K562 (cell line): ENCODE results near the gene EPDR1. TPM values are rescaled to one million over a fixed set of nuclear protein-coding genes. Genes with fewer than 3 reads are reported as not detected.

Source experiments
- ATAC-seq: fragments of 200-7000 bp; cut with Tn5 transposase; 3 replicates; pipeline ENCODE4 v1.9.1; 2020; ENCODE audit warnings: moderate library complexity
- BruUV-seq: library from RNA; stranded (reverse); fragments of 400-500 nt; replicated peaks from 2 replicates; lab custom pipeline; 2021; lab: Mats Ljungman, UMichigan
- CTCF ChIA-PET: fragments of 300-600 bp; formaldehyde crosslinking; extraction: SDS; loops from one replicate; lab custom pipeline; 2021; ENCODE audit warnings: low intra/inter-chr PET ratio; lab: Yijun Ruan, JAX
- POLR2A ChIA-PET: fragments of 300-600, 350-650 bp; sonication (Branson Sonifier 250); formaldehyde crosslinking; extraction: SDS; loops from one replicate; lab custom pipeline; 2021; ENCODE audit warnings: antibody characterized with exemption, inconsistent platforms; lab: Yijun Ruan, JAX
- DNase-seq, 4 experiments: peaks; one replicate each; pipeline versions ENCODE4 v3.0.0 to v3.0.0-alpha.2; 2011 to 2018; ENCODE audit warnings: low spot score in 3 of 4, mixed read lengths in 3 of 4; ENCODE audit errors: extremely low read depth in 1 of 4
- FAIRE-seq: peaks from 2 replicates; lab custom pipeline; 2011; peaks lifted over from hg19 to GRCh38; lab: Jason Lieb, UNC
- H2AFZ ChIP-seq: 2 replicates; pipeline ENCODE4 v1.6.0; 2011; ENCODE audit warnings: low read depth, low read length, control low read depth, inconsistent platforms
- H3K27ac ChIP-seq: fragments of 200-600 bp; 3 replicates; pipeline ENCODE4 v1.8.0; 2011; ENCODE audit warnings: low read depth, mild to moderate bottlenecking, control low read depth, inconsistent platforms, low read length, moderate library complexity, mixed read lengths; ENCODE audit errors: extremely low read depth
- H3K27me3 ChIP-seq, 2 experiments: fragments of 300-600 bp in 1 of 2; 2 replicates in 1 of 2; 3 replicates in 1 of 2; pipeline versions ENCODE4 v1.6.0 to v1.8.0; 2011; ENCODE audit warnings: inconsistent platforms in 2 of 2, low read length in 2 of 2, mild to moderate bottlenecking in 1 of 2, mixed read lengths in 1 of 2, moderate library complexity in 1 of 2; ENCODE audit not compliant: control insufficient read depth in 2 of 2, insufficient read depth in 2 of 2
- H3K36me3 ChIP-seq: fragments of 300-600 bp; 3 replicates; pipeline ENCODE4 v1.8.0; 2011; ENCODE audit warnings: mild to moderate bottlenecking, low read length, inconsistent platforms; ENCODE audit not compliant: control insufficient read depth, insufficient read depth
- H3K4me1 ChIP-seq, 2 experiments: fragments of 200-600 bp in 1 of 2; replicated peaks in 1 of 2; 2 replicates in 1 of 2; 3 replicates in 1 of 2; pipeline versions ENCODE4 v1.5.1 to v1.8.0; 2011; ENCODE audit warnings: inconsistent platforms in 2 of 2, low read length in 2 of 2, mild to moderate bottlenecking in 1 of 2, mixed read lengths in 1 of 2, moderate library complexity in 1 of 2; ENCODE audit not compliant: control insufficient read depth in 2 of 2, insufficient read depth in 2 of 2
- H3K4me2 ChIP-seq: 2 replicates; pipeline ENCODE4 v1.6.1; 2011; ENCODE audit warnings: low read length, control low read depth, inconsistent platforms, mixed read lengths; ENCODE audit not compliant: insufficient read depth
- H3K4me3 ChIP-seq: fragments of 200-600 bp; sonication (generic), shearing (Covaris generic); 2 replicates; pipeline ENCODE4 v1.5.1; 2016; ENCODE audit warnings: control low read depth, inconsistent platforms
- H3K79me2 ChIP-seq: fragments of 200-600 bp; 3 replicates; pipeline ENCODE4 v1.8.0; 2011; ENCODE audit warnings: low read length, inconsistent platforms; ENCODE audit not compliant: control insufficient read depth, insufficient read depth
- H3K9ac ChIP-seq, 2 experiments: 2 replicates each; pipeline versions ENCODE4 v1.6.0 to v1.6.1; 2011; ENCODE audit warnings: low read depth in 2 of 2, low read length in 2 of 2, control low read depth in 1 of 2, inconsistent platforms in 1 of 2, mild to moderate bottlenecking in 1 of 2, mixed read lengths in 1 of 2; ENCODE audit not compliant: insufficient read depth in 1 of 2
- H3K9me1 ChIP-seq: one replicate; pipeline ENCODE4 v1.6.0; 2011; ENCODE audit warnings: inconsistent platforms, mild to moderate bottlenecking, low read length, moderate library complexity; ENCODE audit not compliant: control insufficient read depth, insufficient read depth
- H3K9me3 ChIP-seq: replicated peaks from 2 replicates; pipeline ENCODE4 v1.5.1; 2011; ENCODE audit warnings: low read depth, low read length, inconsistent platforms; ENCODE audit not compliant: control insufficient read depth, insufficient read depth
- H4K20me1 ChIP-seq: replicated peaks from 2 replicates; pipeline ENCODE4 v1.6.1; 2011; ENCODE audit warnings: low read length, inconsistent platforms, mixed read lengths; ENCODE audit not compliant: control insufficient read depth, insufficient read depth
- AFF1 ChIP-seq, 2 experiments: fragments of 450-650 bp; IDR thresholded peaks; 2 replicates each; pipeline ENCODE4 v1.6.1; 2018; ENCODE audit warnings: mild to moderate bottlenecking in 2 of 2, low read depth in 1 of 2; ENCODE audit not compliant: partially characterized antibody in 2 of 2
- BRF1 ChIP-seq: IDR thresholded peaks from 3 replicates; pipeline ENCODE4 v1.6.1; 2011; ENCODE audit warnings: borderline replicate concordance, mild to moderate bottlenecking; ENCODE audit not compliant: insufficient read length; ENCODE audit errors: extremely low read depth
- MCM2 ChIP-seq: fragments of 450-650 bp; IDR thresholded peaks from 2 replicates; pipeline ENCODE4 v1.6.1; 2017; ENCODE audit warnings: low read depth, mild to moderate bottlenecking
- PML ChIP-seq: IDR thresholded peaks from 2 replicates; pipeline ENCODE4 v1.6.1; 2012; ENCODE audit warnings: low read length, inconsistent platforms
- RFX5 ChIP-seq: IDR thresholded peaks from 2 replicates; pipeline ENCODE4 v1.6.1; 2011; ENCODE audit warnings: low read depth, mild to moderate bottlenecking, improper control_type of control experiment, low read length
- SMAD1 ChIP-seq: fragments of 150-350 bp; IDR thresholded peaks from 2 replicates; pipeline ENCODE4 v1.6.1; 2014; ENCODE audit warnings: low read length, low read depth; ENCODE audit not compliant: partially characterized antibody
- TAL1 ChIP-seq: fragments of 450-650 bp; IDR thresholded peaks from 2 replicates; pipeline ENCODE4 v1.6.1; 2016; ENCODE audit warnings: mild to moderate bottlenecking
- YY1 ChIP-seq, 3 experiments: IDR thresholded peaks; 2 replicates each; pipeline ENCODE4 v1.6.1; 2011; ENCODE audit warnings: low read length in 2 of 3, mild to moderate bottlenecking in 2 of 3, moderate library complexity in 2 of 3, borderline replicate concordance in 1 of 3, control low read depth in 1 of 3, low read depth in 1 of 3; ENCODE audit not compliant: insufficient read depth in 3 of 3, insufficient replicate concordance in 2 of 3, control insufficient read depth in 1 of 3, insufficient read length in 1 of 3; ENCODE audit errors: extremely low read depth in 1 of 3
- ZNF165 ChIP-seq: fragments of 250-450 bp; sonication (Bioruptor Pico); IDR thresholded peaks from 2 replicates; pipeline ENCODE4 v1.4.0; 2020; ENCODE audit warnings: borderline replicate concordance
- ZNF316 ChIP-seq: fragments of 450-650 bp; IDR thresholded peaks from 2 replicates; pipeline ENCODE4 v1.6.1; 2016
- ZNF431 ChIP-seq: sonication (generic); formaldehyde crosslinking; IDR thresholded peaks from 2 replicates; pipeline ENCODE4 v1.8.0; 2022; ENCODE audit warnings: mild to moderate bottlenecking, missing genetic modification reagents
- WGBS: fragments of 100-300 bp; shearing (Covaris generic); methylation state at CpG from one replicate; pipeline ENCODE4 v1.1.6; 2016; ENCODE audit warnings: low coverage, mixed read lengths; ENCODE audit not compliant: insufficient coverage; ENCODE audit errors: missing lambda C conversion rate; 5-methylcytosine and 5-hydroxymethylcytosine counted together
- in situ Hi-C: fragments of 300-500 bp; cut with MboI; formaldehyde crosslinking; loops from 4 replicates; pipeline ENCODE4 v1.15.0; 2018; ENCODE audit warnings: inconsistent platforms, mixed read lengths
- intact Hi-C: fragments of 100-400 bp; cut with micrococcal nuclease; formaldehyde crosslinking; loops from 2 replicates; pipeline ENCODE4 v1.14.2; 2022
- polyA plus RNA-seq, 8 experiments: library from polyadenylated mRNA; depleted of rRNA in 4 of 8; stranded (reverse) in 5 of 8; unstranded in 3 of 8; fragments of >200 nt; fragmentation: Nextera tagmentation in 2 of 8; fragmentation: Illumina TruSeq in 1 of 8; extraction: Ambion mirVana in 2 of 8; extraction: Trizol in 1 of 8; gene quantifications; 2 replicates each; pipeline versions ENCODE4 v1.2.1 to v1.2.3, GENCODE V29; 2011 to 2014; ENCODE audit warnings: inconsistent platforms in 1 of 8, missing spikeins in 1 of 8
- total RNA-seq, 7 experiments: library from RNA; depleted of rRNA in 6 of 7; stranded (reverse); fragments of >200 nt in 6 of 7; fragmentation: Illumina TruSeq in 2 of 7; extraction: Trizol in 2 of 7; gene quantifications; 2 replicates each; pipeline versions ENCODE4 v1.2.1 to v1.2.3, GENCODE V29; 2011 to 2021; ENCODE audit warnings: low replicate concordance in 1 of 7

The EPDR1 gene
- total and polyA plus RNA-seq, 9 of the 15 experiments (the other 6 are each of a cell fraction or from before 2014, with no cell fraction given) = 0.01 to 0.11 TPM; not detected in 7

- POLR2A ChIA-PET = no interaction called here
- no peak overlapping the region for H3K9ac ChIP-seq
- BruUV-seq = no TSS peak
- no peaks in the 10 kb centered on the region for H3K36me3 ChIP-seq
- no peak overlapping the region for H3K27ac ChIP-seq
- no peaks in the 10 kb centered on the region for H3K9me3 ChIP-seq
- H3K4me1 ChIP-seq = peaks cover 4 to 23% of the 10 kb centered on the region in 2 experiments
- H4K20me1 ChIP-seq = no peaks in the 10 kb centered on the region
- intact Hi-C loops (no loop called here), in situ Hi-C loops (no loop called here)
- no peak overlapping the region for H3K4me3 ChIP-seq
- H3K27me3 ChIP-seq = peaks cover 0 to 8% of the 10 kb centered on the region in 2 experiments; a peak in 3 of 5 replicates
- H3K9me1 ChIP-seq = no peaks in the 10 kb centered on the region
- 56% methylated on average over 37 of the region's 57 CpGs for WGBS
- H2AFZ ChIP-seq = no peak overlapping the region
- DNase-seq (no peak), ATAC-seq (no peak), FAIRE-seq (no peak)
- CTCF ChIA-PET = no interaction called here
- no peak overlapping the region for H3K4me2 ChIP-seq
- no peaks in the 10 kb centered on the region for H3K79me2 ChIP-seq
- TF ChIP-seq ZNF431 (CRISPR knock-in tag) (no peak), RFX5 (no peak), ZNF316 (no peak), ZNF165 (CRISPR knock-in tag) (no peak), TAL1 (no peak), SMAD1 (no peak), MCM2 (no peak), AFF1 (IDR thresholded peaks at IDR 0.05; ENCODE audit: low read depth in 1 of 2, partially characterized antibody in 2 of 2) (no peak), PML (no peak), YY1 (IDR thresholded peaks at IDR 0.05; ENCODE audit: borderline replicate concordance in 1 of 3, control insufficient read depth in 1 of 3, extremely low read depth in 1 of 3, insufficient read depth in 3 of 3, insufficient read length in 1 of 3, insufficient replicate concordance in 2 of 3, low read depth in 1 of 3, low read length in 2 of 3) (no peak), BRF1 (no peak)
These were observed 4.3 kb upstream of the EPDR1 start for GRCh38 chr7:37916017-37916672.
